HCEC 1CT (cell line): Measurements from ENCODE around the gene USPL1.
A peak's percentile ranks its signal among the peaks of the same experiment; 100 is the strongest.

Experiments
- DNase-seq: peaks from one replicate; pipeline ENCODE4 v3.0.0-alpha.2; 2017

USPL1 gene

GRCh38 chr13:30698488-30699005, 80.8 kb downstream of the USPL1 start:
- DNase-seq = no peak

- DNase-seq = no peak
These were observed 82.6 kb downstream of the USPL1 start for GRCh38 chr13:30700364-30700763.

DNA sequence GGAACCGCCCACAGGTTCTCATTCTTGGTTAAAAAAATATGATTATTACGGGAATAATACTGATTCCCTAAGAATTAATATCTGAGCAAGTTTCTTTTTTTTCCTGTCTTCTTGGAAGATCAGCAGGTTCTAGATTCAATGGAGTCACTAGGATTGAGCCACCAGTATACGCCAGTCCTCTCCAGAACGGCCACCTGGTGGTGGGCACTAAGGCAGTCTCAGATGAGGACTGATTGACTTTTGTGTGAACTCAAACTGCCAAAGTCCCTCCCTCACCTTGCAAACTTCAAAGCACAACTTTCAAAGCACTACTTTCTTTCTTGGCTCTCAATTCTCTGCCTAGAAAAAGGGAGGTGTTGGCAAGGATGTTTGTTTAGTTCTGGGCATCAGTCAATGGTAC, 84.3 kb downstream of the USPL1 start:
- no peak for DNase-seq

DNA sequence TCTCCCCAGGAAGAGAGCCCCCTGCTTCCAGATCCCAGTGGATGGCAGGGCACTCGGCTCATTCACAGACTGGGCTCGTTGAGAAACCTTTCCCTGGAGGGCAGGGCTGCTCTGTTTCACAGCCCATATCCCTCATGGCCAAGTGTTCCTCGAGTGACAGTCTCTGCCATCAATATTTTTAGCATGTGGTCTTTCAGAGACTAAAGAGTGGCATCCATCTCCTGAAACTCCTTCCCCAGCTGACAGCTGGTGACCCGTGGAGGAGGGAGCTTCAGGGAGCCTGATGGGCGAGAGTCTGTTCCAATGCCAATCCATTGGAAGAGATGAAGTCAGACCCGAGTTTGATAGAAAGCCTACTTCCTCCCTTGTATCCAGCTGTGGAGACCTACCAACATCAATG, 86.9 kb downstream of the USPL1 start:
- no peak for DNase-seq

DNA sequence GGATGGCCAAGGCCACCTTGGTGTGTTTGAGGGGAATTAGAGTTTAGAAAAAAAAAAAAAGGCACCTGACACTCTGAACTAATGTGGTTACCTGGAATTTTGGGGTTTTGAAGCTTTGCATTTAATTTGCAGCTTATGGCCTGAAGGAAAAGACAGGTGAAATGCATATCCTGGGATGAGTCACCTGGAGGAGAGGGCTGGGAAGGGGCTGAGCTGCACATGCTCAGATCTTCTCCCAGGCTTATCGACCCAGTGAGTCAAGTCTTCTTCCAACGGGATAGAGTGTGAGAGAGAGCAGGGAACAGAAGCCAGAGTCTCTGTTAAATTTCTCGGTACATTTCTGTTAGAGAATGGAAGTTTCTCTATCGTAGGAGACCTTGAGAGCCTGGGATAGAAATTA, 88.0 kb downstream of the USPL1 start:
- no peak for DNase-seq

DNA sequence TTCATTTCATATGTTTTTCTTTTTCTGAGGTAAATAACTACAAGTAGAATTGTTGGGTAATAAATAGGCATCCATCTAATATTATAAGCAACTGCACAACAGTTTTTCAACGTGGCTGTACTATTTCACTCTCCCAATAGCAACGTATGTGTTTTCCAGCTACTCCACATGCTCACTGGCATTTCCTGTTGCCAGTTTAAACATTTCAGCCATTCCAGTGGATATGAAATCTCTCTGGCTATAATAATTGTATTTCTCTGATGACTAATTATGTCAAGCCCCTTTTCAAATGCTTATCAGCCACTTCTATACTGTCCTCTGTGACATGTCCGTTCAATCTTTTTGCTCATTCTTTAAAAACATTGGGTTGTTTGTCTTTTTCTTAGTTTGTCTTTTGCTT, 90.8 kb downstream of the USPL1 start:
- DNase-seq = peak; percentile 56
